H1 (cell line): ENCODE data around the gene NRDE2. TPM values are rescaled to one million over a fixed set of nuclear protein-coding genes. Genes with fewer than 3 reads are reported as not detected.

Source experiments
- ATF3 ChIP-seq: IDR thresholded peaks from 2 replicates; pipeline ENCODE4 v1.6.1; 2011; ENCODE audit warnings: low read depth, mild to moderate bottlenecking, low read length; ENCODE audit not compliant: insufficient read depth
- CHD7 ChIP-seq: fragments of 300-600 bp; sonication (generic); IDR thresholded peaks from 2 replicates; pipeline ENCODE4 v1.7.1; 2012; ENCODE audit warnings: low read length, moderate library complexity, mild to moderate bottlenecking, inconsistent platforms; ENCODE audit not compliant: insufficient replicate concordance
- CTCF ChIP-seq, 3 experiments: IDR thresholded peaks; 1 replicate in 2 of 3; 2 replicates in 1 of 3; pipeline versions ENCODE4 v1.5.1 to v1.6.1; 2011; ENCODE audit warnings: low read length in 3 of 3, mild to moderate bottlenecking in 3 of 3, inconsistent platforms in 2 of 3, low read depth in 1 of 3, moderate library complexity in 1 of 3; ENCODE audit not compliant: insufficient read depth in 1 of 3; ENCODE audit errors: control extremely low read depth in 1 of 3
- E2F6 ChIP-seq: IDR thresholded peaks from 2 replicates; pipeline ENCODE4 v1.6.1; 2012; ENCODE audit warnings: inconsistent platforms
- POU5F1 ChIP-seq: IDR thresholded peaks from 2 replicates; pipeline ENCODE4 v1.6.1; 2011; ENCODE audit warnings: low read depth, mild to moderate bottlenecking, low read length, moderate library complexity
- TAF1 ChIP-seq: IDR thresholded peaks from 2 replicates; pipeline ENCODE4 v1.6.1; 2011; ENCODE audit warnings: mild to moderate bottlenecking, low read depth, low read length
- TBP ChIP-seq: IDR thresholded peaks from 2 replicates; pipeline ENCODE4 v1.6.1; 2011; ENCODE audit warnings: low read depth, low read length, improper control_type of control experiment
- polyA plus RNA-seq, 7 experiments: library from polyadenylated mRNA; depleted of rRNA in 3 of 7; stranded (reverse) in 5 of 7; unstranded in 2 of 7; fragments of >200 nt in 5 of 7; fragments of 200-250 nt in 2 of 7; gene quantifications; 1 replicate in 5 of 7; 2 replicates in 1 of 7; 4 replicates in 1 of 7; pipeline versions ENCODE4 v1.2.1 to v1.2.3, GENCODE V29; 2011 to 2013; ENCODE audit warnings: missing spikeins in 2 of 7, mixed read lengths in 2 of 7
- total RNA-seq: library from RNA; stranded (reverse); fragmentation: NEBNext Ultra II Directional; extraction: Animal tissue kit (Norgen Biotek cat#: 25700); gene quantifications from 2 replicates; pipeline ENCODE4 v1.2.1, GENCODE V29; 2021

The NRDE2 gene
- total and polyA plus RNA-seq, 2 of the 8 experiments (the other 6 are each of a cell fraction or from before 2014, with no cell fraction given) = 4.9 to 12.1 TPM

GRCh38 chr14:90248594-90248993 is 83.1 kb downstream of the NRDE2 start (continued):
- TF ChIP-seq CTCF (IDR thresholded peaks at IDR 0.05; ENCODE audit: control extremely low read depth in 1 of 3, insufficient read depth in 1 of 3, low read depth in 1 of 3, low read length in 3 of 3) (no peak), CHD7 (no peak), TBP (no peak), TAF1 (no peak), E2F6 (no peak), POU5F1 (no peak), ATF3 (no peak)
